T-cell (primary cell): ENCODE measurements around the gene CUBN. TPM values are rescaled to one million over a fixed set of nuclear protein-coding genes. Genes with fewer than 3 reads are reported as not detected.
A peak's percentile ranks its signal among the peaks of the same experiment; 100 is the strongest.

ENCODE experiments used
- ATAC-seq, 4 experiments: fragments of 200-7000 bp in 3 of 4; fragments of 150-1000 bp in 1 of 4; cut with Tn5 transposase; replicated peaks in 1 of 4; 1 replicate in 3 of 4; 2 replicates in 1 of 4; pipeline ENCODE4 v1.10.0; 2021; ENCODE audit warnings: moderate library complexity in 3 of 4, mild to moderate bottlenecking in 2 of 4, moderate number of reproducible peaks in 1 of 4
- CTCF ChIA-PET, 2 donors: fragments of 300-600 bp; sonication (Branson Sonifier 250); formaldehyde crosslinking; loops; one replicate each; lab custom pipeline; 2022; ENCODE audit warnings: antibody characterized with exemption in 2 of 2; lab: Charles Lee
- POLR2A ChIA-PET, 2 donors: fragments of 300-600 bp; sonication (Branson Sonifier 250); formaldehyde crosslinking; loops; one replicate each; lab custom pipeline; 2022; ENCODE audit warnings: antibody characterized with exemption in 2 of 2; lab: Charles Lee
- DNase-seq, 35 experiments: peaks; one replicate each; pipeline versions ENCODE4 v3.0.0 to v3.0.0-alpha.2; 2013 to 2023
- H3K27ac ChIP-seq: one replicate; pipeline ENCODE4 v1.5.1; 2013; ENCODE audit warnings: low read length
- H3K27me3 ChIP-seq, 2 experiments: replicated peaks in 1 of 2; 1 replicate in 1 of 2; 2 replicates in 1 of 2; pipeline versions ENCODE4 v1.6.1 to v1.7.0; 2013; ENCODE audit warnings: low read length in 1 of 2, mixed read lengths in 1 of 2; ENCODE audit not compliant: control insufficient read depth in 2 of 2, insufficient read depth in 2 of 2; ENCODE audit errors: extremely low read depth in 1 of 2
- H3K36me3 ChIP-seq, 2 donors: 1 replicate in 1 of 2; 2 replicates in 1 of 2; pipeline versions ENCODE4 v1.6.1 to v1.7.0; 2013; ENCODE audit warnings: low read length in 1 of 2; ENCODE audit not compliant: control insufficient read depth in 2 of 2, insufficient read depth in 1 of 2; ENCODE audit errors: extremely low read depth in 1 of 2
- H3K4me1 ChIP-seq, 2 experiments: 1 replicate in 1 of 2; 2 replicates in 1 of 2; pipeline versions ENCODE4 v1.6.1 to v1.7.0; 2013; ENCODE audit warnings: low read length in 2 of 2, mixed read lengths in 1 of 2; ENCODE audit not compliant: insufficient read depth in 2 of 2, control insufficient read depth in 1 of 2; ENCODE audit errors: extremely low read depth in 1 of 2
- H3K4me3 ChIP-seq, 2 donors: 1 replicate in 1 of 2; 2 replicates in 1 of 2; pipeline versions ENCODE4 v1.5.1 to v1.7.0; 2013; ENCODE audit warnings: mild to moderate bottlenecking in 2 of 2, low read length in 1 of 2, moderate library complexity in 1 of 2; ENCODE audit not compliant: control insufficient read depth in 1 of 2; ENCODE audit errors: extremely low read depth in 1 of 2
- H3K9me3 ChIP-seq: 2 replicates; pipeline ENCODE4 v1.7.0; 2013
- H3K27ac Mint-ChIP-seq, 2 donors: one replicate each; pipeline ENCODE4 v1.8.0; 2020 to 2021; ENCODE audit warnings: mild to moderate bottlenecking in 2 of 2, mixed read lengths in 2 of 2
- H3K27me3 Mint-ChIP-seq, 2 donors: one replicate each; pipeline ENCODE4 v1.8.0; 2021 to 2022; ENCODE audit warnings: mixed read lengths in 2 of 2
- H3K36me3 Mint-ChIP-seq: one replicate; pipeline ENCODE4 v1.8.0; 2021; ENCODE audit warnings: mixed read lengths
- H3K4me1 Mint-ChIP-seq, 3 donors: one replicate each; pipeline ENCODE4 v1.8.0; 2020 to 2022; ENCODE audit warnings: mixed read lengths in 3 of 3, mild to moderate bottlenecking in 1 of 3
- H3K4me3 Mint-ChIP-seq, 3 donors: one replicate each; pipeline ENCODE4 v1.8.0; 2020 to 2022; ENCODE audit warnings: mild to moderate bottlenecking in 3 of 3, mixed read lengths in 3 of 3, moderate library complexity in 3 of 3
- H3K9me3 Mint-ChIP-seq, 3 donors: one replicate each; pipeline ENCODE4 v1.8.0; 2020 to 2022; ENCODE audit warnings: mixed read lengths in 3 of 3
- WGBS: methylation state at CpG from one replicate; pipeline ENCODE4 v1.1.5; 2013; ENCODE audit warnings: missing lambda C conversion rate; ENCODE audit not compliant: insufficient coverage; 5-methylcytosine and 5-hydroxymethylcytosine counted together
- total RNA-seq, 35 experiments: library from RNA in 6 of 35; stranded (reverse) in 6 of 35; fragments of 120-200 nt in 1 of 35; gene quantifications; one replicate each; pipeline versions ENCODE4 v1.2.1 to v1.2.4 and lab custom pipeline; 2013 to 2026

Gene CUBN
- total RNA-seq, 5 donors from 2014 or later (not counting 1 experiment from before 2014, with no cell fraction given) = 6.3 to 11.4 (median 8.6) TPM

GRCh38 chr10:16843252-16843870 lies 286.2 kb downstream of the CUBN start:
- H3K4me3 ChIP-seq = no peak overlapping the region
- ATAC-seq (peak; percentile 52 to 66 (median 58)), DNase-seq (peak in 2 of 35 experiments; percentile 16 to 75)
- ChIA-PET CTCF (interaction anchor here (0.5 to 2.2 kb wide), 15 partner anchors 9 to 581 kb away, joined by 3 to 9 read pairs (median 3); partner anchors contain the start of gene RSU1 (in 1 of the 2)), POLR2A (interaction anchor here in 1 of 2 donors (0.7 kb wide), 1 partner anchor 424 kb away, joined by 8 read pairs; no protein-coding TSS in a partner anchor)
- Mint-ChIP-seq H3K4me3 (no peak overlapping the region), H3K27ac (no peak overlapping the region), H3K9me3 (no peaks in the 10 kb centered on the region), H3K4me1 (peaks cover 2 to 6% (median 4%) of the 10 kb centered on the region in 3 donors), H3K27me3 (no peaks in the 10 kb centered on the region), H3K36me3 (peaks cover 7% of the 10 kb centered on the region)
- no peaks in the 10 kb centered on the region for H3K36me3 ChIP-seq
- H3K4me1 ChIP-seq = no peaks in the 10 kb centered on the region
- no peaks in the 10 kb centered on the region for H3K9me3 ChIP-seq
- H3K27ac ChIP-seq = no peak overlapping the region
- H3K27me3 ChIP-seq = no peaks in the 10 kb centered on the region
- WGBS = no CpG with 5 or more reads among the region's 1 CpG

- Mint-ChIP-seq H3K9me3 (no peaks in the 10 kb centered on the region), H3K4me3 (peak overlapping the region; percentile 34 to 49 (median 48)), H3K36me3 (peaks cover 6% of the 10 kb centered on the region), H3K4me1 (peaks cover 6 to 8% (median 6%) of the 10 kb centered on the region in 3 donors), H3K27me3 (no peaks in the 10 kb centered on the region), H3K27ac (peak overlapping the region; percentile 43 to 50)
- Histone ChIP-seq H3K4me3 (peak overlapping the region in 1 of 2 donors; percentile 31), H3K27me3 (no peaks in the 10 kb centered on the region), H3K27ac (peak overlapping the region; percentile 34), H3K36me3 (no peaks in the 10 kb centered on the region), H3K9me3 (no peaks in the 10 kb centered on the region), H3K4me1 (peaks cover 0 to 5% of the 10 kb centered on the region in 2 experiments)
- DNase-seq (peak in 33 of 35 experiments; percentile 12 to 66 (median 34)), ATAC-seq (peak; percentile 97 to 100 (median 100))
- WGBS = 0% methylated on average over 4 of the region's 8 CpGs
- ChIA-PET POLR2A (interaction anchor here (0.6 to 1.5 kb wide), 9 partner anchors 18 to 1966 kb away, joined by 3 to 9 read pairs (median 4); partner anchors contain the start of gene RSU1 (in 1 of the 2)), CTCF (interaction anchor here (0.5 to 1.0 kb wide), 14 partner anchors 10 to 956 kb away, joined by 3 to 9 read pairs (median 4); partner anchors contain the start of gene RSU1 (in 1 of the 2))
Observed at GRCh38 chr10:16835228-16835627, 294.4 kb downstream of the CUBN start.

- Histone ChIP-seq H3K4me3 (no peak overlapping the region), H3K36me3 (no peaks in the 10 kb centered on the region), H3K9me3 (no peaks in the 10 kb centered on the region), H3K27ac (no peak overlapping the region), H3K4me1 (peaks cover 0 to 12% of the 10 kb centered on the region in 2 experiments), H3K27me3 (no peaks in the 10 kb centered on the region)
- no peaks in the 10 kb centered on the region for H3K27me3 Mint-ChIP-seq
- WGBS = 81% methylated on average over 8 of the region's 11 CpGs
- no peaks in the 10 kb centered on the region for H3K9me3 Mint-ChIP-seq
- ATAC-seq (no peak), DNase-seq (no peak)
- peaks cover 8 to 13% (median 10%) of the 10 kb centered on the region in 3 donors for H3K4me1 Mint-ChIP-seq
- no peak overlapping the region for H3K4me3 Mint-ChIP-seq
- CTCF ChIA-PET = interaction anchor here (0.9 to 2.0 kb wide), 2 partner anchors 16 to 438 kb away, joined by 5 read pairs; partner anchors contain the start of gene RSU1 (in 1 of the 2)
- H3K36me3 Mint-ChIP-seq = no peaks in the 10 kb centered on the region
- no peak overlapping the region for H3K27ac Mint-ChIP-seq
- POLR2A ChIA-PET = interaction anchor here in 1 of 2 donors (0.5 kb wide), 1 partner anchor 405 kb away, joined by 3 read pairs; no protein-coding TSS in a partner anchor
Observed at GRCh38 chr10:16832351-16833080, 297.1 kb downstream of the CUBN start.

- ChIA-PET CTCF (interaction anchor here (0.7 to 1.1 kb wide), 3 partner anchors 383 to 456 kb away, joined by 4 to 7 read pairs (median 5); no protein-coding TSS in a partner anchor), POLR2A (interaction anchor here in 1 of 2 donors (0.5 kb wide), 1 partner anchor 428 kb away, joined by 4 read pairs; no protein-coding TSS in a partner anchor)
- H3K4me1 ChIP-seq = peaks cover 0 to 6% of the 10 kb centered on the region in 2 experiments
- H3K36me3 Mint-ChIP-seq = peaks cover 9% of the 10 kb centered on the region
- ATAC-seq = no peak
- H3K4me1 Mint-ChIP-seq = peaks cover 0 to 7% (median 4%) of the 10 kb centered on the region in 3 donors
- no peaks in the 10 kb centered on the region for H3K36me3 ChIP-seq
- H3K27ac ChIP-seq = no peak overlapping the region
- no peaks in the 10 kb centered on the region for H3K27me3 ChIP-seq
- WGBS = 92% methylated on average over 8 of the region's 9 CpGs
- no peak overlapping the region for H3K27ac Mint-ChIP-seq
- H3K4me3 Mint-ChIP-seq = no peak overlapping the region
- no peak overlapping the region for H3K4me3 ChIP-seq
- no peaks in the 10 kb centered on the region for H3K9me3 ChIP-seq
- H3K27me3 Mint-ChIP-seq = no peaks in the 10 kb centered on the region
- DNase-seq = no peak
- no peaks in the 10 kb centered on the region for H3K9me3 Mint-ChIP-seq
Observed at GRCh38 chr10:16828701-16829175, 300.9 kb downstream of the CUBN start.

- peaks cover 0 to 1% (median 0%) of the 10 kb centered on the region in 3 donors for H3K9me3 Mint-ChIP-seq
- peaks cover 0 to 6% of the 10 kb centered on the region in 2 experiments for H3K4me1 ChIP-seq
- H3K27ac ChIP-seq = no peak overlapping the region
- H3K27ac Mint-ChIP-seq = peak overlapping the region; percentile 66 to 77
- H3K36me3 Mint-ChIP-seq = peaks cover 14% of the 10 kb centered on the region
- DNase-seq (peak; percentile 6 to 88 (median 51)), ATAC-seq (peak; percentile 81 to 92 (median 92))
- H3K4me3 ChIP-seq = no peak overlapping the region
- CTCF ChIA-PET = interaction anchor here (0.6 to 1.3 kb wide), 11 partner anchors 11 to 457 kb away, joined by 3 to 7 read pairs (median 4); partner anchors contain the start of gene RSU1 (in 1 of the 2)
- no peaks in the 10 kb centered on the region for H3K9me3 ChIP-seq
- H3K27me3 ChIP-seq = no peaks in the 10 kb centered on the region
- H3K27me3 Mint-ChIP-seq = no peaks in the 10 kb centered on the region
- H3K4me3 Mint-ChIP-seq = no peak overlapping the region
- peaks cover 0 to 7% (median 4%) of the 10 kb centered on the region in 3 donors for H3K4me1 Mint-ChIP-seq
- POLR2A ChIA-PET = no interaction called here
- WGBS = 0% methylated on average over 3 of the region's 11 CpGs
- no peaks in the 10 kb centered on the region for H3K36me3 ChIP-seq
Observed at GRCh38 chr10:16828114-16828568, 301.5 kb downstream of the CUBN start.
